OCI-M2 (cell line): ENCODE measurements around the gene TRMU.

Experiments
- DNase-seq: peaks from one replicate; lab custom pipeline; 2025; ENCODE audit not compliant: unreplicated experiment; lab: John Stamatoyannopoulos, UW

TRMU gene

GRCh38 chr22:46368871-46369715 is 33.6 kb downstream of the TRMU start:
- no peak for DNase-seq

- DNase-seq: no peak
Observed at GRCh38 chr22:46369716-46370583, 34.4 kb downstream of the TRMU start.

GRCh38 chr22:46370584-46371291 is 35.2 kb downstream of the TRMU start:
- no peak for DNase-seq

GRCh38 chr22:46371623-46372226 is 36.2 kb downstream of the TRMU start:
- no peak for DNase-seq

- DNase-seq: no peak
Observed at GRCh38 chr22:46372686-46373085, 37.2 kb downstream of the TRMU start.

- DNase-seq: no peak
Observed at GRCh38 chr22:46373159-46373558, 37.6 kb downstream of the TRMU start.

GRCh38 chr22:46373921-46374662 is 38.6 kb downstream of the TRMU start:
- no peak for DNase-seq

- no peak for DNase-seq
Observed at GRCh38 chr22:46374663-46375474, 39.4 kb downstream of the TRMU start.

GRCh38 chr22:46376111-46376510 is 40.6 kb downstream of the TRMU start:
- no peak for DNase-seq

GRCh38 chr22:46376908-46377524 is 41.5 kb downstream of the TRMU start:
- DNase-seq: no peak

GRCh38 chr22:46377525-46378425 is 42.3 kb downstream of the TRMU start:
- no peak for DNase-seq

GRCh38 chr22:46378426-46379065 is 43.0 kb downstream of the TRMU start:
- DNase-seq: no peak

- no peak for DNase-seq
Observed at GRCh38 chr22:46379066-46379930, 43.8 kb downstream of the TRMU start.

- no peak for DNase-seq
Observed at GRCh38 chr22:46380069-46380468, 44.6 kb downstream of the TRMU start.

GRCh38 chr22:46380581-46380980 is 45.1 kb downstream of the TRMU start:
- DNase-seq: no peak

GRCh38 chr22:46381142-46381541 is 45.6 kb downstream of the TRMU start:
- DNase-seq: no peak

GRCh38 chr22:46381731-46382130 is 46.2 kb downstream of the TRMU start:
- DNase-seq: no peak
